NT2/D1 (cell line): ENCODE data around the gene EIF1AY.

ENCODE experiments used
- SUZ12 ChIP-seq: IDR thresholded peaks from 2 replicates; pipeline ENCODE4 v1.6.1; 2011; ENCODE audit not compliant: insufficient read length, insufficient read depth; ENCODE audit errors: extremely low read depth
- YY1 ChIP-seq: IDR thresholded peaks from 2 replicates; pipeline ENCODE4 v1.6.1; 2011; ENCODE audit not compliant: insufficient read length, insufficient read depth
- ZNF274 ChIP-seq: IDR thresholded peaks from 2 replicates; pipeline ENCODE4 v1.6.1; 2011; ENCODE audit warnings: mild to moderate bottlenecking, low read depth, low read length

DNA sequence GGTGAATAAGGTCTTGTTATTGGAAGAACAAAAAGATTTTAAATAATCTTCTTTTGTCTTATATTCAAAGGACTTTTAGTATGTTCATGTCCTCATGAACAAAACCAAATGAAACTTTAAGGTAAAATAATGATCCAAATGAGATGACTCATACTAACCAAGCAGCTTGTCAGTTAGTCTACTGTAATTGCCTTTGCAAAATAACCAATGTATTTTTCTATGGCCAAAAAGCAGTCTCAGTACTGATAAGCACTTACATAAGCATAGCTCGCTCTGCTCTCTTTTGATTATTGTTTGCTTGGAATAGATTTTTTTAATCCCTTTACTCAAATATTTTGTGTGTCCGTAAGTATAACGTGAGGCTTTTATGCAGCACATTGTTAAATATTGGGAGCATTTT is 4.3 kb upstream of the EIF1AY start:
- TF ChIP-seq SUZ12 = no peak
- no peak for TF ChIP-seq ZNF274
- no peak for TF ChIP-seq YY1
